Mesothelial cell of epicardium (in vitro differentiated cells): ENCODE results near the gene BDNF. TPM values are rescaled to one million over a fixed set of nuclear protein-coding genes. Genes with fewer than 3 reads are reported as not detected.

Experiments used
- DNase-seq, 2 experiments: peaks; one replicate each; pipeline ENCODE4 v3.0.0; 2021; ENCODE audit warnings: low spot score in 2 of 2; ENCODE audit not compliant: unreplicated experiment in 2 of 2
- H3K27ac Mint-ChIP-seq: 2 replicates; pipeline ENCODE4 v1.8.0; 2021; ENCODE audit warnings: mixed read lengths
- H3K27me3 Mint-ChIP-seq: 2 replicates; pipeline ENCODE4 v1.8.0; 2021; ENCODE audit warnings: low read depth, mixed read lengths
- H3K36me3 Mint-ChIP-seq: 2 replicates; pipeline ENCODE4 v1.8.0; 2021; ENCODE audit warnings: mixed read lengths
- H3K4me1 Mint-ChIP-seq: 2 replicates; pipeline ENCODE4 v1.8.0; 2021; ENCODE audit warnings: mixed read lengths
- H3K4me3 Mint-ChIP-seq: 2 replicates; pipeline ENCODE4 v1.8.0; 2021; ENCODE audit warnings: mild to moderate bottlenecking, moderate library complexity, mixed read lengths
- H3K9me3 Mint-ChIP-seq: 2 replicates; pipeline ENCODE4 v1.8.0; 2021; ENCODE audit warnings: mixed read lengths
- CTCF ChIP-seq: fragments of 200-600 bp; sonication (generic); IDR thresholded peaks from one replicate; pipeline ENCODE4 v1.5.0; 2021; ENCODE audit warnings: antibody characterized with exemption; ENCODE audit not compliant: unreplicated experiment
- total RNA-seq: library from RNA; stranded (reverse); gene quantifications from 3 replicates; pipeline ENCODE4 v1.2.1, GENCODE V29; 2021

The BDNF gene
- total RNA-seq, 1 donor from 2014 or later = 7.9 TPM

- Mint-ChIP-seq H3K4me3 (no peak overlapping the region), H3K36me3 (peaks cover 24% of the 10 kb centered on the region), H3K4me1 (peaks cover 22% of the 10 kb centered on the region), H3K27me3 (no peaks in the 10 kb centered on the region), H3K27ac (no peak overlapping the region), H3K9me3 (peaks cover 14% of the 10 kb centered on the region)
- DNase-seq = no peak
- no peak for TF ChIP-seq CTCF
Measured at GRCh38 chr11:27658535-27659236, 41.6 kb downstream of the BDNF start.

GRCh38 chr11:27656806-27657483, 43.3 kb downstream of the BDNF start:
- H3K4me3 Mint-ChIP-seq = no peak overlapping the region
- H3K36me3 Mint-ChIP-seq = peaks cover 24% of the 10 kb centered on the region
- peaks cover 14% of the 10 kb centered on the region for H3K9me3 Mint-ChIP-seq
- DNase-seq = no peak
- H3K27ac Mint-ChIP-seq = no peak overlapping the region
- TF ChIP-seq CTCF = no peak
- no peaks in the 10 kb centered on the region for H3K27me3 Mint-ChIP-seq
- H3K4me1 Mint-ChIP-seq = peaks cover 30% of the 10 kb centered on the region

DNA sequence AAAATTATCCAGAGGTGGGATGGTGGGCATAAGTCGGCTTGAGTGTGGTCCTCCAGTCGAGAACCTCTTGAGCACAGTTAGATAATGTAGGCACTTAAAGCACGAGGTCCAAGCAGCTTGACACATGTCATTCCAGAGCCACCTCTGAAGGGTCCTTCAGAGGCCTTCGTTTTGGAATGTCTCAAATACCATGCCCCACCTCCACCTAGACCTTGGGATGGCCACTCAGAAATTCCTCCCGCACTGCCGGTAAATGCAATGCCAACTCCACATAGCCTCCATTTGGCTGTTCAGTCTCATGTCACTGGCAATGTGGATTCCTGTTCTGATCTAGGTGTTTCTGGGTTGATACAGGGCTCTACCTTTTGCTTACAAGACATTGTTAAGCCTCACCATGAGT, 43.9 kb downstream of the BDNF start:
- no peak for TF ChIP-seq CTCF
- Mint-ChIP-seq H3K36me3 (peaks cover 19% of the 10 kb centered on the region), H3K27ac (no peak overlapping the region), H3K4me1 (peaks cover 30% of the 10 kb centered on the region), H3K9me3 (peaks cover 9% of the 10 kb centered on the region), H3K27me3 (no peaks in the 10 kb centered on the region), H3K4me3 (no peak overlapping the region)
- DNase-seq = no peak

- no peak overlapping the region for H3K4me3 Mint-ChIP-seq
- H3K27ac Mint-ChIP-seq = no peak overlapping the region
- no peak for TF ChIP-seq CTCF
- H3K9me3 Mint-ChIP-seq = peaks cover 8% of the 10 kb centered on the region
- H3K27me3 Mint-ChIP-seq = no peaks in the 10 kb centered on the region
- peaks cover 23% of the 10 kb centered on the region for H3K4me1 Mint-ChIP-seq
- DNase-seq = no peak
- peaks cover 18% of the 10 kb centered on the region for H3K36me3 Mint-ChIP-seq
Measured at GRCh38 chr11:27653990-27654758, 46.1 kb downstream of the BDNF start.

GRCh38 chr11:27651711-27652110, 48.5 kb downstream of the BDNF start:
- Mint-ChIP-seq H3K4me3 (no peak overlapping the region), H3K27ac (no peak overlapping the region), H3K36me3 (peaks cover 3% of the 10 kb centered on the region), H3K27me3 (no peaks in the 10 kb centered on the region), H3K4me1 (peaks cover 18% of the 10 kb centered on the region), H3K9me3 (peaks cover 2% of the 10 kb centered on the region)
- no peak for DNase-seq
- no peak for TF ChIP-seq CTCF
